Activated CD4-positive, alpha-beta T cell treated with anti-CD3 and anti-CD28 coated beads, Interleukin-2, amount 10 ng/mL, durations not matched to agents 24 days and 14 days (primary cell): Measurements from ENCODE around the gene RGS7. TPM values are rescaled to one million over a fixed set of nuclear protein-coding genes. Genes with fewer than 3 reads are reported as not detected.
"Not testable (repeated sequence)": the region's sequence is repeated elsewhere in the genome, so short reads cannot be mapped to it uniquely, and the experiment has no call there.

Source experiments
- DNase-seq: peaks from one replicate; pipeline ENCODE4 v3.0.0; 2022
- H3K27ac Mint-ChIP-seq: one replicate; pipeline ENCODE4 v1.8.0; 2022; ENCODE audit warnings: mild to moderate bottlenecking, mixed read lengths
- H3K27me3 Mint-ChIP-seq: one replicate; pipeline ENCODE4 v1.8.0; 2022; ENCODE audit warnings: mixed read lengths
- H3K36me3 Mint-ChIP-seq: one replicate; pipeline ENCODE4 v1.8.0; 2022; ENCODE audit warnings: low read depth, mild to moderate bottlenecking, mixed read lengths
- H3K4me1 Mint-ChIP-seq: one replicate; pipeline ENCODE4 v1.8.0; 2021; ENCODE audit warnings: mixed read lengths
- H3K4me3 Mint-ChIP-seq: one replicate; pipeline ENCODE4 v1.8.0; 2022; ENCODE audit warnings: mild to moderate bottlenecking, moderate library complexity, mixed read lengths
- H3K9me3 Mint-ChIP-seq: one replicate; pipeline ENCODE4 v1.8.0; 2021; ENCODE audit warnings: mixed read lengths
- intact Hi-C: fragments of 100-400 bp; cut with micrococcal nuclease; formaldehyde crosslinking; loops from one replicate; pipeline ENCODE4 v1.15.1; 2023
- total RNA-seq: library from RNA; stranded (reverse); gene quantifications from 2 replicates; pipeline ENCODE4 v1.2.3, GENCODE V29; 2022

Gene RGS7
- total RNA-seq, 1 donor from 2014 or later = not detected

GRCh38 chr1:240998024-240998423 is 359.0 kb downstream of the RGS7 start:
- H3K4me1 Mint-ChIP-seq = no peaks in the 10 kb centered on the region
- intact Hi-C loops = no loop called here
- no peaks in the 10 kb centered on the region for H3K27me3 Mint-ChIP-seq
- H3K9me3 Mint-ChIP-seq = no peaks in the 10 kb centered on the region
- no peak for DNase-seq
- H3K36me3 Mint-ChIP-seq = no peaks in the 10 kb centered on the region
- no peak overlapping the region for H3K27ac Mint-ChIP-seq
- H3K4me3 Mint-ChIP-seq = no peak overlapping the region

- H3K4me3 Mint-ChIP-seq = no peak overlapping the region
- H3K27me3 Mint-ChIP-seq = no peaks in the 10 kb centered on the region
- intact Hi-C loops = no loop called here
- DNase-seq = no peak
- no peaks in the 10 kb centered on the region for H3K9me3 Mint-ChIP-seq
- no peaks in the 10 kb centered on the region for H3K4me1 Mint-ChIP-seq
- no peak overlapping the region for H3K27ac Mint-ChIP-seq
- H3K36me3 Mint-ChIP-seq = no peaks in the 10 kb centered on the region
These were observed 364.0 kb downstream of the RGS7 start for GRCh38 chr1:240993004-240993403.

- Mint-ChIP-seq H3K9me3 (no peaks in the 10 kb centered on the region), H3K27me3 (no peaks in the 10 kb centered on the region), H3K4me1 (no peaks in the 10 kb centered on the region), H3K27ac (no peak overlapping the region), H3K4me3 (no peak overlapping the region), H3K36me3 (no peaks in the 10 kb centered on the region)
- intact Hi-C loops = no loop called here
- no peak for DNase-seq
These were observed 365.8 kb downstream of the RGS7 start for GRCh38 chr1:240991230-240991629.

GRCh38 chr1:240987928-240988327 is 369.1 kb downstream of the RGS7 start:
- Mint-ChIP-seq H3K4me3 (no peak overlapping the region), H3K9me3 (no peaks in the 10 kb centered on the region), H3K27me3 (no peaks in the 10 kb centered on the region), H3K4me1 (no peaks in the 10 kb centered on the region), H3K36me3 (no peaks in the 10 kb centered on the region), H3K27ac (no peak overlapping the region)
- intact Hi-C loops = no loop called here
- no peak for DNase-seq

- intact Hi-C loops = no loop called here
- H3K9me3 Mint-ChIP-seq = no peaks in the 10 kb centered on the region
- DNase-seq = no peak
- no peak overlapping the region for H3K4me3 Mint-ChIP-seq
- H3K27ac Mint-ChIP-seq = no peak overlapping the region
- no peaks in the 10 kb centered on the region for H3K36me3 Mint-ChIP-seq
- H3K4me1 Mint-ChIP-seq = no peaks in the 10 kb centered on the region
- no peaks in the 10 kb centered on the region for H3K27me3 Mint-ChIP-seq
These were observed 371.9 kb downstream of the RGS7 start for GRCh38 chr1:240985081-240985480.

GRCh38 chr1:240980342-240980741 is 376.7 kb downstream of the RGS7 start:
- DNase-seq = no peak
- Mint-ChIP-seq H3K4me1 (no peaks in the 10 kb centered on the region), H3K36me3 (no peaks in the 10 kb centered on the region), H3K27me3 (no peaks in the 10 kb centered on the region), H3K4me3 (no peak overlapping the region), H3K27ac (no peak overlapping the region), H3K9me3 (no peaks in the 10 kb centered on the region)
- intact Hi-C loops = no loop called here

- intact Hi-C loops = no loop called here
- Mint-ChIP-seq H3K27me3 (no peaks in the 10 kb centered on the region), H3K27ac (no peak overlapping the region), H3K36me3 (no peaks in the 10 kb centered on the region), H3K4me1 (no peaks in the 10 kb centered on the region), H3K4me3 (no peak overlapping the region), H3K9me3 (no peaks in the 10 kb centered on the region)
- DNase-seq = no peak
These were observed 380.3 kb downstream of the RGS7 start for GRCh38 chr1:240976685-240977084.

- H3K36me3 Mint-ChIP-seq = no peaks in the 10 kb centered on the region
- intact Hi-C loops = no loop called here
- H3K4me3 Mint-ChIP-seq = no peak overlapping the region
- H3K27me3 Mint-ChIP-seq = no peaks in the 10 kb centered on the region
- DNase-seq = no peak
- H3K27ac Mint-ChIP-seq = no peak overlapping the region
- H3K9me3 Mint-ChIP-seq = no peaks in the 10 kb centered on the region
- H3K4me1 Mint-ChIP-seq = no peaks in the 10 kb centered on the region
These were observed 383.1 kb downstream of the RGS7 start for GRCh38 chr1:240973875-240974274.

- H3K27me3 Mint-ChIP-seq, H3K9me3 Mint-ChIP-seq, intact Hi-C loops: not testable (repeated sequence)
These were observed 384.9 kb downstream of the RGS7 start for GRCh38 chr1:240972059-240972458.

GRCh38 chr1:240970253-240970652 is 386.8 kb downstream of the RGS7 start:
- Mint-ChIP-seq H3K27me3 (no peaks in the 10 kb centered on the region), H3K4me3 (no peak overlapping the region), H3K36me3 (no peaks in the 10 kb centered on the region), H3K4me1 (no peaks in the 10 kb centered on the region), H3K9me3 (no peaks in the 10 kb centered on the region), H3K27ac (no peak overlapping the region)
- intact Hi-C loops = no loop called here
- no peak for DNase-seq

More at GRCh38 chr1:240972059-240972458, 384.9 kb downstream of the RGS7 start:
- not testable (repeated sequence) for H3K4me3 Mint-ChIP-seq, H3K27ac Mint-ChIP-seq, H3K4me1 Mint-ChIP-seq, DNase-seq, H3K36me3 Mint-ChIP-seq

- no peak for DNase-seq
- Mint-ChIP-seq H3K9me3 (no peaks in the 10 kb centered on the region), H3K4me1 (no peaks in the 10 kb centered on the region), H3K4me3 (no peak overlapping the region), H3K36me3 (no peaks in the 10 kb centered on the region), H3K27me3 (no peaks in the 10 kb centered on the region), H3K27ac (no peak overlapping the region)
- intact Hi-C loops = no loop called here
These were observed 388.1 kb downstream of the RGS7 start for GRCh38 chr1:240968864-240969263.

GRCh38 chr1:240967070-240967724 is 389.8 kb downstream of the RGS7 start:
- no peak for DNase-seq
- Mint-ChIP-seq H3K9me3 (no peaks in the 10 kb centered on the region), H3K4me3 (no peak overlapping the region), H3K4me1 (no peaks in the 10 kb centered on the region), H3K36me3 (no peaks in the 10 kb centered on the region), H3K27me3 (no peaks in the 10 kb centered on the region), H3K27ac (no peak overlapping the region)
- intact Hi-C loops = no loop called here

- Mint-ChIP-seq H3K4me1 (no peaks in the 10 kb centered on the region), H3K36me3 (no peaks in the 10 kb centered on the region), H3K27me3 (no peaks in the 10 kb centered on the region), H3K4me3 (no peak overlapping the region), H3K27ac (no peak overlapping the region), H3K9me3 (no peaks in the 10 kb centered on the region)
- intact Hi-C loops = no loop called here
- DNase-seq = no peak
These were observed 391.4 kb downstream of the RGS7 start for GRCh38 chr1:240965581-240966091.

- no peak overlapping the region for H3K27ac Mint-ChIP-seq
- intact Hi-C loops = no loop called here
- no peak overlapping the region for H3K4me3 Mint-ChIP-seq
- no peaks in the 10 kb centered on the region for H3K4me1 Mint-ChIP-seq
- H3K27me3 Mint-ChIP-seq = no peaks in the 10 kb centered on the region
- DNase-seq = no peak
- no peaks in the 10 kb centered on the region for H3K9me3 Mint-ChIP-seq
- no peaks in the 10 kb centered on the region for H3K36me3 Mint-ChIP-seq
These were observed 394.9 kb downstream of the RGS7 start for GRCh38 chr1:240962086-240962485.

GRCh38 chr1:240956424-240956823 is 400.6 kb downstream of the RGS7 start:
- intact Hi-C loops = no loop called here
- H3K27ac Mint-ChIP-seq = no peak overlapping the region

More at GRCh38 chr1:240956424-240956823, 400.6 kb downstream of the RGS7 start:
- Mint-ChIP-seq H3K27me3 (no peaks in the 10 kb centered on the region), H3K4me1 (no peaks in the 10 kb centered on the region), H3K36me3 (no peaks in the 10 kb centered on the region), H3K9me3 (no peaks in the 10 kb centered on the region), H3K4me3 (no peak overlapping the region)
- no peak for DNase-seq
